HT-29 (cell line): ENCODE measurements around the gene THAP7. TPM values are rescaled to one million over a fixed set of nuclear protein-coding genes. Genes with fewer than 3 reads are reported as not detected.
A peak's percentile ranks its signal among the peaks of the same experiment; 100 is the strongest.

Experiments
- DNase-seq: peaks from one replicate; pipeline ENCODE4 v3.0.0-alpha.2; 2015; ENCODE audit warnings: low spot score
- total RNA-seq: library from RNA; depleted of rRNA; stranded (reverse); fragments of >200 nt; shearing (Covaris generic); gene quantifications from 2 replicates; pipeline ENCODE4 v1.2.3, GENCODE V29; 2014

THAP7 gene
- total RNA-seq, 1 experiment from 2014 or later: 60.1 TPM

- DNase-seq: no peak
Observed at GRCh38 chr22:20994128-20994901, 7.6 kb downstream of the THAP7 start.

GRCh38 chr22:20993304-20994127 is 8.4 kb downstream of the THAP7 start:
- no peak for DNase-seq

DNA sequence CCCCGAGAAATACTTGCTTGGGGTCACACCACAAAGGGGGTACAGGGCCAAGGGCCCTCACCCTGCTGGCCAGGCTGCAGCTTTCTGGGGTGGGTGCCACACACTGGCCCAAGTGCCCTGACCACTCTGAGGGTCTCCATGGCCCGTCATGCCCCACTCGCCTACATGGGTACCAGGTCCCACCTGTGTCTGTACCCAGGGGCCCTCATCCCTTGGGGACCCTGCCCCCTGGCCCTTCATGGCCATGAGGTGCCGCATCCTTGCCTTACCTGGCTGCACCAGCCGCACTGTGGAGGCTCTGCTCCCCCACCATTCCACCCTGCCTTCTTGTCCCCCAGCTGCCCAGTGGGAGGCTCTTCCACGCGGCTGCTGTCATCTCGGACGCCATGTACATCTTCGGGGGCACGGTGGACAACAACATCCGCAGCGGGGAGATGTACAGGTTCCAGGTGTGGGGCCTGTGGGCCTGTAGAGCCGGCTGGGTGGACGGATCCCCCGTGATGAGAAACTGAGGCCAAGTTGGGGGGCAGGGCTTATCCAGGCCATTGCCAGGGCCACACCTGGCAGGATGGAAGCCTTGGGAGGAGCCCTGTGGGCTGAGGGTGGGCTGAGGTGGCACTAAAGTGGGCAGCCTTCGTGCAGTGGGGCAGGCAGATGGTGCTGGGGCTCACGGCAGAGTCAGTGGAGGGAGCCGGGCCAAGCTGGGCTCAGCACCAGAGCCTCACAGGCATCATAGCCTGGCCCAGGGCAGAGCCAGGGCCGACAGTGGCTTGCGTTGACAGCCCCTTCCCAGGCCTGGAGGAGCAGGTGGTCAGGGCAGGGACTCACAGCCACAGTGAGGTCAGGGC is 9.2 kb downstream of the THAP7 start:
- DNase-seq: no peak

- no peak for DNase-seq
Observed at GRCh38 chr22:20992056-20992442, 9.9 kb downstream of the THAP7 start.

DNA sequence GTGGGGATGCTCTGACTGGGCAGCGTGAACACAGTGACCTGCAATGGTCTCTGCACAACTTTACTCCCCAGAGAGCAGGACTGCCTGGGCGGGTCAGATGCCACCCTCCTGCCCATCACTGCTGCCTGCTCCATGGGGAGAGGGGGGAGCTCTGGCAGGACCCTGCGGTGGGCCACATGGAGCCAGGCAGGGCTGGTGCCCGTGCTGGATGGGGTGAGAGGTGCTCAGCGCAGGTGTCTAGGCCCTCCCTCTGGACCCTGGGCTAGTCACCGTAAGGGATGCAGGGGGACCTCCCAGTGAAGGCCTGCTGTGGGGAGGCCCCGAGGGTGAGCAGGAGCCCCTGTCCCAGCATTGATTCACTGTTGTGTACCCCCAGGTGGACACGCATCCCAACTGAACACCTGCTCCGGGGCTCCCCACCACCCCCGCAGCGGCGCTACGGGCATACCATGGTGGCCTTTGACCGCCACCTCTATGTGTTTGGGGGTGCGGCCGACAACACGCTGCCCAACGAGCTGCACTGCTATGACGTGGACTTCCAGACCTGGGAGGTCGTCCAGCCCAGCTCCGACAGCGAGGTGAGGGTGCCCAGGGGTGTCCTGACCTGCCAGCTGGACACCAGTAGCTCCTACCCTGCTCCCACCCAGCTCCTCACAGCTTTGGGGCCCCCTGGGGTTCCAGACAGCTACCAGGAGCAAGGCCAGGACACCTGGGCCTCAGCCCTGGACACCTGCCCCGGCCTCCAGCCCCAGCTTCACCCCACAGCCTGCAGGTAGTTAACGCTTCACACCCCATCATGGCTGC is 10.5 kb downstream of the THAP7 start:
- DNase-seq: no peak

GRCh38 chr22:20990184-20991180 is 11.4 kb downstream of the THAP7 start:
- DNase-seq: no peak

- DNase-seq: no peak
Observed at GRCh38 chr22:20989323-20990138, 12.4 kb downstream of the THAP7 start.

DNA sequence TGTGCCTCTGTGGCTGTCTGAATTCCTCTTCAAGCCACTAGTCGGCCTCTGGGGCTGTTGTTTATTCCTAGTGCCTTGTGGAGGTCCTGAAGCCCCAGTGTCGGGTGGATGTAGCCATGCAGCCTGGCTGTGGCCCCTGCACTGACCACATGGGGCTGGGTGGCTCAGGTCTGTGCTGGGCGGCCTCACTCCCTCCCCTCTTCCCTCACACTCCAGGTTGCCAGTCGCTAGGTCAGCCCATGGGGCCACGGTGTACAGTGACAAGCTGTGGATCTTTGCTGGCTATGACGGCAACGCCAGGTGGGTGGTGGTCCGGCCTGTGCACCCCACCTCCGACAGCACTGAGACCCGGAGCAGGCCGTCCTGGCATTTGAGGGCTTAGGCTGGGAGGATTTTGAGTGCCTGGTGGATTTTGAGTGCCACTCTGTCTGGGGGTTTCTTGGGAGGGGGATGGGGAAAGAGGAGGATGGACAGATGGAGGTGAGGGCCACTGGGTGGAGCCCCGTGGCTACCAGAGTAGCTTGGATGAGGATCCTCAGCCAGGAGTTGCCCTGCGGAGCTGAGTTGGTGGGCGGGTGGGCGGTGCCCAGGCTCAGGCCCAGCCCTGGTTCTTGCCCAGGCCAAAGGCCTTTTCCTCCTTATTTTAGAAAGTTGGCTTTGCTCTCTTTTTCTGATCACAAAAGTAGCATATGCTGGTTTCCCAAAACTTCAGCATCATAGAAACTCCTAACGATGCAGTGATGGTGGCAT is 13.2 kb downstream of the THAP7 start:
- no peak for DNase-seq

DNA sequence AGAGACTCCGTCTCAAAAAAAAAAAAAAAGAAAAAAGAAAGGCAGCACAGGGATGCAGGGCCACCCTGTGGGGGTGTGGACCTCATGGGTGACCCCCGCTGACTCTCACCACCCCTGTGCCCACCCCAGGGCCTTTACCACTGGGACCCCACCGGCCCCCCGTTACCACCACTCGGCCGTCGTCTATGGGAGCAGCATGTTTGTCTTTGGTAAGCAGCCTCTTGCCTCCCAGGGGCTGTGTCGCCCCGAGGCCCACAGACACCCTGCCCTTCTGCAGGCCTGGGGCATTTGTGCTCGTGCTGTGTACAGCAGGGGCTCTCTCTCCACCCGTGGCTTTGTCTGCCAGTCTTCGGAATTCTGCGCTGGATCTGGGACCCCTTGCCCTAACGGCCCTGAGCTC is 14.5 kb downstream of the THAP7 start:
- no peak for DNase-seq

- no peak for DNase-seq
Observed at GRCh38 chr22:20986365-20986764, 15.6 kb downstream of the THAP7 start.

DNA sequence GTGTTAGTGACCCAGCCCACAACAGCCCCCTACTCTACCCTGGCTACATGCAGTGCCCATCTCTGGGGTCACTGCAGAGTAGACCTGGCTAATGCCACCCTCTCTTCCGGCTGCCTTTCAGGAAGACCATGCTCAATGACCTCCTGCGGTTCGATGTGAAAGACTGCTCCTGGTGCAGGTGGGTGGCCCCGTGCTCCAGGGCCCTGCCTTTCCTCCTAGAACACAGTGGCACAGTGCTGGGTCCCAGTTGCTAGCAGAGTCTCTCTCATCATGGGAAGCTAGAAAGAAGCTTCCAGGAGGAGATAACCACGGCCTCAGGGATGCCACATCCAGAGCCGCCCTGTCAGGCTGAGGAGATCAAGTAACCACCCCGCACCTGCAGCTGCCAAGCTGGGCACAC is 16.2 kb downstream of the THAP7 start:
- no peak for DNase-seq

DNA sequence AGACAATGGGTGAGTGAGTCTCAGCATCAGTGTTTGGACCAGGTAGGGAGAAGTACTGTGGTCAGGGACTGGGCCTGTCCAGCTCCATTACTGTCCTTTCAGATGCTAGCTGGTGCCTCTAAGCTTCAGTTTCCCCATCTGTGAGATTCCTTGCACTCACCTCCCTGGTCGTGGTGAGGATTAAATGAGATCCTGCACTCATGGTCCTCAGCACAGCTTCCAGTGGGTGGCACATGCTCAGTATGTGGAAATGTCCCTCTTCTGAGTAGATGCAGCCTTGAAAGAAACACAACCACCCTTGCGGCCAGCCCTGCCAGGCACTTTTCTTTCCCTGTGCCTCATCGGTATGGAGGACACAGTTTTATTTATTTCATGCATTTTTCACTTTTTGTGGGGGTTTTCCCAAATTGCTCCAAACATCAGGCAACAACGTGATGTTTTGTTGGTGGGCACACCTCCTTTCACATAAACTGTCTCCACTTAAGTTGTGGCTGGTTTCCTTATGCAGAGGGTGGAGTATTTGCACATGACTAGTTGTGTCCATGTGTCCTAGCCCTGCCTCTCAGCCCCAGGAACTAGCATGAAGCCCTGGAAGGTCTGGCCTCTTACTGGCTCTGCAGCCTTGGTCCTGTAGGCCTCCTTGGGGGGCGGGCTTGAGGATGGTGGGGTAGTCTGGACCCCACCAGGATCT is 18.7 kb downstream of the THAP7 start:
- no peak for DNase-seq

GRCh38 chr22:20982563-20982882 is 19.4 kb downstream of the THAP7 start:
- DNase-seq: no peak

DNA sequence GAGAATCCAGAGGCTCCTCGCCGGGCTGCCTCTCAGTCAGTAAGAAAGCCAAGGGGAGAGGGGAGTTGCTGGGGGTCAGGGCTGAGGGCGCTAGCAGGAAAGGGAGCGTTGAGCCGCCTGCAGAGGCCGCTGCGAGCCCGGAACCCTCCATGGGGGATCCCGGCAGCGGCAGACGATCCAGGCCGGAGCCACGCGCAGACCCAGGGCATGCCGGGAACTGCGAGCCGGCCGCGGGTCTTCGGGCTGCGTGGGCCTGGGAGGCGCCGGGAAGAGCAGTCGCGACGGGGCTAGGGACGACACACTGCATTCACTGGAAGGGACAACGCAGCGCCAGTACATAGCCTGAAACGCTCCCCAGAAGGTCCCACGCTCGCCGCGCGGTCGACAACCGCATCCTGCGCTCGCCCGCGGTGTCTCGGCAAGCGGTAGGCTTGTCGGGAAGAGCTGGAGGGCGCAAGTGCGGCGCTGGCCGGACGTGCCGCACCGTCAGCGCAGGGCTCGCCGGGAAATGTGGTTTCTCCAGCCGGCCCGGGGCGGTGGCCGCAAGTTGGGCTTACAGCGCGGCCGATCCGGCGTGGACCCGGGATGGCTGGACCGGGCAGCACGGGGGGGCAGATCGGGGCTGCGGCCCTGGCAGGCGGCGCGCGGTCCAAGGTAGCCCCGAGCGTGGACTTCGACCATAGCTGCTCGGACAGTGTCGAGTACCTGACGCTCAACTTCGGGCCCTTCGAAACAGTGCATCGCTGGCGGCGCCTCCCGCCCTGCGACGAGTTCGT is 19.9 kb downstream of the THAP7 start, which contains the start of gene LZTR1:
LZTR1 (plus strand) TSS at position 511 of the 776 bp plus-strand sequence; CDS start at position 586, 75 bp downstream.
- DNase-seq: peak; percentile 66

DNA sequence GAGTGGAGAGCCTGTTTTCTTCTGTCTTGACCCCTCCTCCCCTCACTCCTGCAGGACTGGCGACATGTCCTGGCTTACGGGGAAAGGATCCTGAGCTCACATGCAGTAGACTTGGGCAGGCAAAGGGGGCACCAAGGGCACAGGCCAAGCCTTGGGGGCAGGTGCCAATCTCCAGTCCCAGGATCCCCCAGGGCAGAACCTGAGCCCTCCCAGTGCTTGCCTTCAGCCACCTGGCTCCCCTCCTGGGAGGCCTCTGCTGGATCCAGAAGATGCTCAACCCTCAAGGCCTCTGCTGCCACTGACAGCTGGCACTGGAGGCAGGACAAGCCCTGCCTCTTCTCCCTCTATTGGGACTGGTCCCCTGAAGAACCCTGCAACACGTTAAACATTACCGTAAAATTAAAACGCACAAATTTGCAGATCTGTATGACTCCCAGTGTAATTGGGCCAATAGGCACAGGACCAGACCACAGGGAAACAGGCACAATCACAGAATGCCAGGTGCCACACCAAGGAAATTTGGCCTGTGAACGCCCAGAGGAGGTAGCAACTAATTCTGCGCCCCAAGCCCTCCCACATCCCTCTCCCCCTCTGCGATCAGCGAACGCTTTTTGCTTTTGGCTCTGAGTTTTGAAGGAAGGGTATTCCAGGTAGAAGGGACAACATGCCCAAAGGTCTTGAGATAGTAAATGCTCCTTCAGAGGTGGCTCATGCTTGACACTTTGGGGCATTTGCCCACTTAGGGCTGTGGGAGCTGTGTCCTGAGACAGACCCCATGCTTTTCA is 20.8 kb downstream of the THAP7 start:
- DNase-seq: no peak

DNA sequence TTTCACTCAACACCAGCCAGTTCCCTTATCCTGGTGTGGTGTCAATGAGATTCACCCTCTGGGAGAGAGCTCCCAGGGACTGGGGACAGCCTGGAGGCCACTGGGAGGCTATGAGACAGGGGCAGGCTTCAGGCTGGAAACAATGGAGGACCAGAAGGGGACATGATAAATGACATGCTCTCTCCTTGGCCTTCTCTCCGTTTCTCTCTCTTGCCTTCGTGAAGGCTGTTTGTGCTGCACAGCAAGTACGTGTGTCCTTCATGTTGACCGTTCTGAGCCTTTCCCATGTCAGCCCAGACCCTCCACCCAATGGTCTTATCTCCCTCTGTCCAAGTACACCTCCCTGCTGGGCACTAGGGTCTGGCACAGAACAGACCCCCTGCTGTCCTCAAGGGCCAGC is 21.4 kb downstream of the THAP7 start:
- DNase-seq: no peak
